Uterus (tissue), 2 donors: ENCODE measurements around the gene ZNF687.

ENCODE experiments used
- POLR2A ChIP-seq, 2 donors: fragments of 450-650 bp; IDR thresholded peaks; one replicate each; pipeline ENCODE4 v1.6.1; 2016; ENCODE audit warnings: antibody characterized with exemption in 2 of 2, mild to moderate bottlenecking in 1 of 2, moderate library complexity in 1 of 2
- TF ChIP-seq, protein P1 (sequence below), 4 experiments: fragments of 200-600 bp in 2 of 4; fragments of 450-650 bp in 2 of 4; sonication (generic) in 2 of 4; IDR thresholded peaks; one replicate each; pipeline ENCODE4 v1.5.1; 2016 to 2019; ENCODE audit warnings: antibody characterized with exemption in 4 of 4, mild to moderate bottlenecking in 2 of 4, moderate library complexity in 1 of 4

DNA sequence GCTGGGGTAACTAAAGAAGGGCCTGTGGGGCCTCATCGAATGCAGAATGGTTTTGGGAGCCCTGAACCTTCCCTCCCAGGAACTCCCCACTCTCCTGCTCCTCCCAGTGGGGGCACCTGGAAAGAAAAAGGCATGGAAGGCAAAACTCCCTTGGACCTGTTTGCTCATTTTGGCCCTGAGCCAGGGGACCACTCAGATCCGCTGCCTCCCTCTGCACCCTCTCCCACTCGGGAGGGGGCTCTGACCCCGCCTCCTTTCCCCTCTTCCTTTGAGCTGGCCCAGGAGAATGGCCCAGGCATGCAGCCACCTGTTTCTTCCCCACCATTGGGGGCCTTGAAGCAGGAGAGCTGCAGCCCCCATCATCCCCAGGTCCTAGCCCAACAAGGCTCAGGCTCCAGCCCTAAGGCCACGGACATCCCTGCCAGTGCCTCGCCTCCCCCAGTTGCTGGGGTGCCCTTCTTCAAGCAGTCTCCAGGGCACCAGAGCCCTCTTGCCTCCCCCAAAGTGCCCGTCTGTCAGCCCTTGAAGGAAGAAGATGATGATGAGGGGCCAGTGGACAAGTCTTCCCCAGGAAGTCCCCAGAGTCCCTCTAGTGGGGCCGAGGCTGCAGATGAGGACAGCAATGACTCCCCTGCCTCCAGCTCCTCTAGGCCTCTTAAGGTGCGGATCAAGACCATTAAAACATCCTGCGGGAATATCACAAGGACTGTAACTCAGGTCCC lies 4.7 kb downstream of the ZNF687 start:
- TF ChIP-seq, protein P1, sequence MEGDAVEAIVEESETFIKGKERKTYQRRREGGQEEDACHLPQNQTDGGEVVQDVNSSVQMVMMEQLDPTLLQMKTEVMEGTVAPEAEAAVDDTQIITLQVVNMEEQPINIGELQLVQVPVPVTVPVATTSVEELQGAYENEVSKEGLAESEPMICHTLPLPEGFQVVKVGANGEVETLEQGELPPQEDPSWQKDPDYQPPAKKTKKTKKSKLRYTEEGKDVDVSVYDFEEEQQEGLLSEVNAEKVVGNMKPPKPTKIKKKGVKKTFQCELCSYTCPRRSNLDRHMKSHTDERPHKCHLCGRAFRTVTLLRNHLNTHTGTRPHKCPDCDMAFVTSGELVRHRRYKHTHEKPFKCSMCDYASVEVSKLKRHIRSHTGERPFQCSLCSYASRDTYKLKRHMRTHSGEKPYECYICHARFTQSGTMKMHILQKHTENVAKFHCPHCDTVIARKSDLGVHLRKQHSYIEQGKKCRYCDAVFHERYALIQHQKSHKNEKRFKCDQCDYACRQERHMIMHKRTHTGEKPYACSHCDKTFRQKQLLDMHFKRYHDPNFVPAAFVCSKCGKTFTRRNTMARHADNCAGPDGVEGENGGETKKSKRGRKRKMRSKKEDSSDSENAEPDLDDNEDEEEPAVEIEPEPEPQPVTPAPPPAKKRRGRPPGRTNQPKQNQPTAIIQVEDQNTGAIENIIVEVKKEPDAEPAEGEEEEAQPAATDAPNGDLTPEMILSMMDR (IDR thresholded peaks at IDR 0.05): no peak
- TF ChIP-seq POLR2A (IDR thresholded peaks at IDR 0.05): no peak
